K562 (cell line): ENCODE results near the gene FADS1. TPM values are rescaled to one million over a fixed set of nuclear protein-coding genes. Genes with fewer than 3 reads are reported as not detected.

Experiments used
- ARID1B ChIP-seq: fragments of 450-650 bp; IDR thresholded peaks from 2 replicates; pipeline ENCODE4 v1.6.1; 2016; ENCODE audit warnings: antibody characterized with exemption, mild to moderate bottlenecking, inconsistent platforms
- CBX1 ChIP-seq: sonication (generic); IDR thresholded peaks from 2 replicates; pipeline ENCODE4 v1.6.1; 2016; ENCODE audit warnings: antibody characterized with exemption, low read depth, mild to moderate bottlenecking
- ESRRB ChIP-seq: fragments of 250-450 bp; sonication (Bioruptor Pico); IDR thresholded peaks from 2 replicates; pipeline ENCODE4 v1.5.0; 2020; ENCODE audit warnings: mild to moderate bottlenecking, moderate library complexity, borderline replicate concordance
- EZH2 ChIP-seq: IDR thresholded peaks from 2 replicates; pipeline ENCODE4 v1.6.1; 2012; ENCODE audit warnings: low read depth, mild to moderate bottlenecking, inconsistent platforms, low read length, borderline replicate concordance
- IRF2 ChIP-seq: sonication (generic); formaldehyde crosslinking; IDR thresholded peaks from 2 replicates; pipeline ENCODE4 v1.8.1; 2022; ENCODE audit warnings: mild to moderate bottlenecking, missing genetic modification reagents
- JUND ChIP-seq, 2 experiments: IDR thresholded peaks; 2 replicates in 1 of 2; 3 replicates in 1 of 2; pipeline ENCODE4 v1.6.1; 2011; ENCODE audit warnings: borderline replicate concordance in 2 of 2, low read depth in 2 of 2, low read length in 2 of 2, improper control_type of control experiment in 1 of 2, missing biosample characterization in 1 of 2, missing genetic modification characterization in 1 of 2, missing genetic modification reagents in 1 of 2
- MAFK ChIP-seq: IDR thresholded peaks from 2 replicates; pipeline ENCODE4 v1.6.1; 2011; ENCODE audit warnings: low read length, improper control_type of control experiment
- MTA2 ChIP-seq: fragments of 450-650 bp; IDR thresholded peaks from 2 replicates; pipeline ENCODE4 v1.6.1; 2016; ENCODE audit warnings: low read depth
- NFIX ChIP-seq: fragments of 250-450 bp; sonication (Bioruptor Pico); IDR thresholded peaks from 2 replicates; pipeline ENCODE4 v1.4.0; 2020; ENCODE audit warnings: low read depth, mild to moderate bottlenecking, moderate library complexity
- RBM17 ChIP-seq: fragments of 200-400 bp; formaldehyde crosslinking; IDR thresholded peaks from 2 replicates; pipeline ENCODE4 v1.6.1; 2017; ENCODE audit warnings: low read depth, mild to moderate bottlenecking, low read length, borderline replicate concordance
- SREBF1 ChIP-seq: fragments of 150-350 bp; IDR thresholded peaks from 2 replicates; pipeline ENCODE4 v1.6.1; 2014; ENCODE audit warnings: antibody characterized with exemption, low read depth, low read length, borderline replicate concordance
- TAF1 ChIP-seq: IDR thresholded peaks from 2 replicates; pipeline ENCODE4 v1.6.1; 2011; ENCODE audit warnings: mild to moderate bottlenecking, low read length, moderate library complexity; ENCODE audit not compliant: insufficient read depth, control insufficient read depth, severe bottlenecking; ENCODE audit errors: extremely low read depth
- ZNF445 ChIP-seq: fragments of 250-450 bp; sonication (Bioruptor Pico); IDR thresholded peaks from 2 replicates; pipeline ENCODE4 v1.4.0; 2020; ENCODE audit warnings: low read depth, mild to moderate bottlenecking, moderate library complexity
- ZNF668 ChIP-seq: fragments of 250-450 bp; sonication (Bioruptor Pico); IDR thresholded peaks from 2 replicates; pipeline ENCODE4 v1.8.0; 2022; ENCODE audit warnings: mild to moderate bottlenecking, inconsistent platforms
- polyA plus RNA-seq, 8 experiments: library from polyadenylated mRNA; depleted of rRNA in 4 of 8; stranded (reverse) in 5 of 8; unstranded in 3 of 8; fragments of >200 nt; fragmentation: Nextera tagmentation in 2 of 8; fragmentation: Illumina TruSeq in 1 of 8; extraction: Ambion mirVana in 2 of 8; extraction: Trizol in 1 of 8; gene quantifications; 2 replicates each; pipeline versions ENCODE4 v1.2.1 to v1.2.3, GENCODE V29; 2011 to 2014; ENCODE audit warnings: inconsistent platforms in 1 of 8, missing spikeins in 1 of 8
- total RNA-seq, 7 experiments: library from RNA; depleted of rRNA in 6 of 7; stranded (reverse); fragments of >200 nt in 6 of 7; fragmentation: Illumina TruSeq in 2 of 7; extraction: Trizol in 2 of 7; gene quantifications; 2 replicates each; pipeline versions ENCODE4 v1.2.1 to v1.2.3, GENCODE V29; 2011 to 2021; ENCODE audit warnings: low replicate concordance in 1 of 7
- TF ChIP-seq, protein P1 (sequence below): fragments of 200-400 bp; formaldehyde crosslinking; IDR thresholded peaks from 2 replicates; pipeline ENCODE4 v1.6.1; 2017; ENCODE audit warnings: mild to moderate bottlenecking, low read depth, low read length, moderate library complexity
- TF ChIP-seq, protein P2 (sequence below): fragments of 450-650 bp; IDR thresholded peaks from 2 replicates; pipeline ENCODE4 v1.6.1; 2016; ENCODE audit warnings: low read depth, mild to moderate bottlenecking, moderate library complexity
- TF ChIP-seq, protein P3 (sequence below): fragments of 250-450 bp; sonication (Bioruptor Pico); IDR thresholded peaks from 2 replicates; pipeline ENCODE4 v1.4.0; 2020; ENCODE audit warnings: mild to moderate bottlenecking, moderate library complexity
- TF ChIP-seq, protein P4 (sequence below): fragments of 200-800 bp; sonication (Bioruptor generic); IDR thresholded peaks from 2 replicates; pipeline ENCODE4 v1.6.1; 2017; ENCODE audit warnings: missing genetic modification characterization, missing compliant biosample characterization

FADS1 gene
- total and polyA plus RNA-seq, 9 of the 15 experiments (the other 6 are each of a cell fraction or from before 2014, with no cell fraction given) = 110 to 864 (median 364) TPM

DNA sequence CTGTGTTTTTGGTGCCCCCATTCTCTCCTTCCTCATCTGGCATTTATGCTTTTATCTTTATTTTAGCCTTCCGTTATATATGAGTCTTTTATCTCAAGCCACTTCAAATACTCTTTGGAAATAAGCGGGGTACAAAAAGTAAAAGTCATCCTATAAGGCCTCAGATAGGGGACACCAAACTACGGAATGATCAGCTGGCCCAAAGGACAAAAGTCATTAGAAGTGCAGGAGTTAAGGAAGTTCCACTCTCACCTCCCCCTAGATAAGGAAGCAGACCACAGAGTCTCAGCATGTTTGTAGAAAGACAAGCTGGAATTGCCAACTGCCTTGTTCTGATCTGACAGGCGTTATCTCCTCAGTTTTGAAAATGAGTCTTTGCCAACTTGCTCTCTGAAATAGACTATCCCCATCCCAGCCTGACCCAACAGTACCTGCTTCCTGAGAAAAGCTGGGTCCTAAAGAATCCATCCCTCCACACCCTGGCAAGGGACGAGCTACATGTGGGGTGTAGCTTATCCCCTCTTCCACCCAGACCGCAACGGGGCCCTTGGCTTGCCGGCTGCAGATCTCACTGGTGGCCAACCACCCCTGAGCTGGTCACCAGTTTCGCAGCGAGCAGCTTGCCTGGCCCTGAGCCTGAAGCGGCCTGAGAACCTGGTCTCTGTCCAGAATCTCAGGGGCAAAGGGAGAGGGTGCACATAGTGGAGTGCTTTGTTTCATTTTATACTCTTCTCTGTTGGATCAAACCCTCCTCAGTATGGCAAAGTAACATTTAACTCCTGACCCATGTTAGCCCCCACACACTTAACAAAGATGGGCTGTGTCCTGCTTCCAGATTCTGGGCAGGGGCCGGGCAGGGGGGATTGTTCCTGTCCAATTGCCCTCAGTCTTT, 25.1 kb upstream of the FADS1 start (continued):
- TF ChIP-seq, protein P1, sequence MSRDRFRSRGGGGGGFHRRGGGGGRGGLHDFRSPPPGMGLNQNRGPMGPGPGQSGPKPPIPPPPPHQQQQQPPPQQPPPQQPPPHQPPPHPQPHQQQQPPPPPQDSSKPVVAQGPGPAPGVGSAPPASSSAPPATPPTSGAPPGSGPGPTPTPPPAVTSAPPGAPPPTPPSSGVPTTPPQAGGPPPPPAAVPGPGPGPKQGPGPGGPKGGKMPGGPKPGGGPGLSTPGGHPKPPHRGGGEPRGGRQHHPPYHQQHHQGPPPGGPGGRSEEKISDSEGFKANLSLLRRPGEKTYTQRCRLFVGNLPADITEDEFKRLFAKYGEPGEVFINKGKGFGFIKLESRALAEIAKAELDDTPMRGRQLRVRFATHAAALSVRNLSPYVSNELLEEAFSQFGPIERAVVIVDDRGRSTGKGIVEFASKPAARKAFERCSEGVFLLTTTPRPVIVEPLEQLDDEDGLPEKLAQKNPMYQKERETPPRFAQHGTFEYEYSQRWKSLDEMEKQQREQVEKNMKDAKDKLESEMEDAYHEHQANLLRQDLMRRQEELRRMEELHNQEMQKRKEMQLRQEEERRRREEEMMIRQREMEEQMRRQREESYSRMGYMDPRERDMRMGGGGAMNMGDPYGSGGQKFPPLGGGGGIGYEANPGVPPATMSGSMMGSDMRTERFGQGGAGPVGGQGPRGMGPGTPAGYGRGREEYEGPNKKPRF = no peak
- TF ChIP-seq, protein P2, sequence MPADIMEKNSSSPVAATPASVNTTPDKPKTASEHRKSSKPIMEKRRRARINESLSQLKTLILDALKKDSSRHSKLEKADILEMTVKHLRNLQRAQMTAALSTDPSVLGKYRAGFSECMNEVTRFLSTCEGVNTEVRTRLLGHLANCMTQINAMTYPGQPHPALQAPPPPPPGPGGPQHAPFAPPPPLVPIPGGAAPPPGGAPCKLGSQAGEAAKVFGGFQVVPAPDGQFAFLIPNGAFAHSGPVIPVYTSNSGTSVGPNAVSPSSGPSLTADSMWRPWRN = peak; percentile 57; the same call in 1 of the 2 replicates
- no peak for TF ChIP-seq ZNF445 (CRISPR knock-in tag)
- peak; percentile 64; the same call in 1 of the 2 replicates for TF ChIP-seq JUND (IDR thresholded peaks at IDR 0.05; ENCODE audit: borderline replicate concordance, low read depth, low read length)
- peak; percentile 79; the same call in 1 of the 3 replicates for TF ChIP-seq JUND (tag; IDR thresholded peaks at IDR 0.05; ENCODE audit: borderline replicate concordance, low read depth, low read length)
- no peak for TF ChIP-seq ESRRB
- TF ChIP-seq, protein P3, sequence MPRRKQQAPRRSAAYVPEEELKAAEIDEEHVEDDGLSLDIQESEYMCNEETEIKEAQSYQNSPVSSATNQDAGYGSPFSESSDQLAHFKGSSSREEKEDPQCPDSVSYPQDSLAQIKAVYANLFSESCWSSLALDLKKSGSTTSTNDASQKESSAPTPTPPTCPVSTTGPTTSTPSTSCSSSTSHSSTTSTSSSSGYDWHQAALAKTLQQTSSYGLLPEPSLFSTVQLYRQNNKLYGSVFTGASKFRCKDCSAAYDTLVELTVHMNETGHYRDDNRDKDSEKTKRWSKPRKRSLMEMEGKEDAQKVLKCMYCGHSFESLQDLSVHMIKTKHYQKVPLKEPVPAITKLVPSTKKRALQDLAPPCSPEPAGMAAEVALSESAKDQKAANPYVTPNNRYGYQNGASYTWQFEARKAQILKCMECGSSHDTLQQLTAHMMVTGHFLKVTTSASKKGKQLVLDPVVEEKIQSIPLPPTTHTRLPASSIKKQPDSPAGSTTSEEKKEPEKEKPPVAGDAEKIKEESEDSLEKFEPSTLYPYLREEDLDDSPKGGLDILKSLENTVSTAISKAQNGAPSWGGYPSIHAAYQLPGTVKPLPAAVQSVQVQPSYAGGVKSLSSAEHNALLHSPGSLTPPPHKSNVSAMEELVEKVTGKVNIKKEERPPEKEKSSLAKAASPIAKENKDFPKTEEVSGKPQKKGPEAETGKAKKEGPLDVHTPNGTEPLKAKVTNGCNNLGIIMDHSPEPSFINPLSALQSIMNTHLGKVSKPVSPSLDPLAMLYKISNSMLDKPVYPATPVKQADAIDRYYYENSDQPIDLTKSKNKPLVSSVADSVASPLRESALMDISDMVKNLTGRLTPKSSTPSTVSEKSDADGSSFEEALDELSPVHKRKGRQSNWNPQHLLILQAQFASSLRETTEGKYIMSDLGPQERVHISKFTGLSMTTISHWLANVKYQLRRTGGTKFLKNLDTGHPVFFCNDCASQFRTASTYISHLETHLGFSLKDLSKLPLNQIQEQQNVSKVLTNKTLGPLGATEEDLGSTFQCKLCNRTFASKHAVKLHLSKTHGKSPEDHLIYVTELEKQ (CRISPR knock-in tag) = no peak
- TF ChIP-seq ARID1B = peak; percentile 95
- TF ChIP-seq, protein P4, sequence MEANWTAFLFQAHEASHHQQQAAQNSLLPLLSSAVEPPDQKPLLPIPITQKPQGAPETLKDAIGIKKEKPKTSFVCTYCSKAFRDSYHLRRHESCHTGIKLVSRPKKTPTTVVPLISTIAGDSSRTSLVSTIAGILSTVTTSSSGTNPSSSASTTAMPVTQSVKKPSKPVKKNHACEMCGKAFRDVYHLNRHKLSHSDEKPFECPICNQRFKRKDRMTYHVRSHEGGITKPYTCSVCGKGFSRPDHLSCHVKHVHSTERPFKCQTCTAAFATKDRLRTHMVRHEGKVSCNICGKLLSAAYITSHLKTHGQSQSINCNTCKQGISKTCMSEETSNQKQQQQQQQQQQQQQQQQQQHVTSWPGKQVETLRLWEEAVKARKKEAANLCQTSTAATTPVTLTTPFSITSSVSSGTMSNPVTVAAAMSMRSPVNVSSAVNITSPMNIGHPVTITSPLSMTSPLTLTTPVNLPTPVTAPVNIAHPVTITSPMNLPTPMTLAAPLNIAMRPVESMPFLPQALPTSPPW (CRISPR knock-in tag) = peak; percentile 75
- peak; percentile 39; the same call in 1 of the 2 replicates for TF ChIP-seq MAFK
- TF ChIP-seq TAF1 = peak; percentile 45
- TF ChIP-seq CBX1 = no peak
- TF ChIP-seq NFIX (CRISPR knock-in tag) = no peak
- TF ChIP-seq ZNF668 (CRISPR knock-in tag) = 0 out of 2 replicates have a peak, but pooled peaks have one; percentile 73
- no peak for TF ChIP-seq SREBF1
- peak; percentile 81 for TF ChIP-seq MTA2
- TF ChIP-seq IRF2 = no peak
- no peak for TF ChIP-seq RBM17
- no peak for TF ChIP-seq EZH2
